Right cardiac atrium (tissue), 5 donors: ENCODE measurements around the gene ADIPOQ. TPM values are rescaled to one million over a fixed set of nuclear protein-coding genes. Genes with fewer than 3 reads are reported as not detected.

Experiments used
- ATAC-seq, 2 donors: fragments of 200-7000 bp; cut with Tn5 transposase; one replicate each; pipeline versions ENCODE4 v1.8.0 to v1.9.1; 2020; ENCODE audit warnings: moderate library complexity in 2 of 2, mild to moderate bottlenecking in 1 of 2
- DNase-seq, 3 donors: peaks; one replicate each; pipeline ENCODE4 v3.0.0-alpha.2; 2020
- H3K27ac ChIP-seq: one replicate; pipeline ENCODE4 v1.5.1; 2013; ENCODE audit warnings: mild to moderate bottlenecking, low read length, control low read depth, moderate library complexity
- H3K27me3 ChIP-seq: one replicate; pipeline ENCODE4 v1.6.1; 2013; ENCODE audit not compliant: control insufficient read depth, insufficient read depth
- H3K4me1 ChIP-seq: one replicate; pipeline ENCODE4 v1.6.1; 2013; ENCODE audit warnings: low read length; ENCODE audit not compliant: control insufficient read depth, insufficient read depth
- H3K4me3 ChIP-seq: one replicate; pipeline ENCODE4 v1.5.1; 2013; ENCODE audit warnings: low read length, control low read depth
- H3K9me3 ChIP-seq: one replicate; pipeline ENCODE4 v1.6.1; 2013; ENCODE audit warnings: low read length; ENCODE audit not compliant: control insufficient read depth
- WGBS: extraction: QIAGEN DNeasy Blood & Tissue Kit; methylation state at CpG from one replicate; pipeline ENCODE4 v1.1.7; 2013; 5-methylcytosine and 5-hydroxymethylcytosine counted together
- intact Hi-C, 4 donors: fragments of 100-400 bp; cut with DNase I; formaldehyde crosslinking; loops; one replicate each; pipeline versions ENCODE4 v1.11.0 to v1.14.0; 2022 to 2023
- polyA plus RNA-seq: library from polyadenylated mRNA; stranded (reverse); fragments of 200-250 nt; gene quantifications from one replicate; pipeline ENCODE4 v1.2.3, GENCODE V29; 2013
- total RNA-seq, 4 donors: library from RNA; stranded (reverse); fragmentation: NEBNext Ultra II Directional; extraction: Animal tissue kit (Norgen Biotek cat#: 25700); gene quantifications; one replicate each; pipeline ENCODE4 v1.2.1, GENCODE V29; 2021
- donor health status: healthy with polysubstance abuse.
- donor health status: DM: no; HTN: yes; CAD: no.
- donor health status: DM: no; HTN: no; CAD: no.
- donor health status: DM: no; HTN: yes; CAD: no; lungs with severe emphysema.
- donor health status: DM: yes; HTN: yes; CAD: no.

ADIPOQ gene
- total and polyA plus RNA-seq, 5 donors, result 0.28 to 24.2 (median 1.1) TPM

DNA sequence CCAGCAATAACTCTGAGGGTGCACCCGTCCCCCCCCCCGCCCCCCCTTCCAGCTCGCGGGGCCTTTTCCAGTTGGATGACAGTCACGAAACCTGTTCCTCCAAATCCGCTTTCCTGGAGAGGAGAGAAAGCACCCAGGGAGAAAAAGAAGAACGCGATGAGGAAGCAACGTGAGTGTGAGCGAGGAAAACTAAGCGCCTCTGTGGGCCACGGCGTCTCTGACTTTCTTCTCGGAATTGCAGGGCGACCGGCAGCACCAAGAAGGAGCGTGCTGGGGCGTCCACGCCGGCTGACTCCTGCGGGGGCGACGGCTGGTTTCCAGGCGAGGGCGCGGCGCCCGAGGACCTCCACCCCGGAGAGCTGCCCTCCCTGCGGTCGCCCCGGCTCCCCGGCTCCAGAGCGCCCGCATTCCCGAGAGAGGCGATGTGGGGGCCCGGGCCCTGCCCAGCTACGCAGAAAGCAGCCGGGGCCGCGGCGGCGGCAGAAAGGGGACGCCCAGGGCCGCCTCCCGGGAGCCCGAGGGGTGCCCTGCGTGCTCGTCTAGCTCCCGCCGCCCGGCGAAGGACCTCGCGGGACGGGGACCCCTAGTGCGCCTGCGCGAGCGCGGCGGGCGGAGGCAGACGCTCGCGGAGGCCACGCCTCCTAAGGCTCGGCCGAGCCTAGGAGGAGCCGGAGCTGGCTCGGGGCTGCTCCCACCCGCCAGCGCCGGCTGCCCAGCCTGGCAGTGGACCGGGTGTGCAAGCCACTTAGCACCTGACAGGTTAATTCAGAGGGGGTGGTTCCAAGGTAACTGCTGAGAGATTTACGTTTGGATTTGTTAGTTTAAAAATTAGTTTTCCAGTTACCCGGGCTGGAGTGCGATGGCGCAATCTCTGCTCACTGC lies 15.3 kb upstream of the ADIPOQ start:
- H3K27ac ChIP-seq, result no peak overlapping the region
- 2% methylated on average over 80 of the region's 80 CpGs for WGBS
- no peaks in the 10 kb centered on the region for H3K9me3 ChIP-seq
- peak overlapping the region; percentile 87 for H3K4me3 ChIP-seq
- intact Hi-C loops, result no loop called here
- DNase-seq (peak; percentile 85 to 94 (median 93)), ATAC-seq (peak; percentile 94 to 95)
- H3K4me1 ChIP-seq, result no peaks in the 10 kb centered on the region
- H3K27me3 ChIP-seq, result no peaks in the 10 kb centered on the region

DNA sequence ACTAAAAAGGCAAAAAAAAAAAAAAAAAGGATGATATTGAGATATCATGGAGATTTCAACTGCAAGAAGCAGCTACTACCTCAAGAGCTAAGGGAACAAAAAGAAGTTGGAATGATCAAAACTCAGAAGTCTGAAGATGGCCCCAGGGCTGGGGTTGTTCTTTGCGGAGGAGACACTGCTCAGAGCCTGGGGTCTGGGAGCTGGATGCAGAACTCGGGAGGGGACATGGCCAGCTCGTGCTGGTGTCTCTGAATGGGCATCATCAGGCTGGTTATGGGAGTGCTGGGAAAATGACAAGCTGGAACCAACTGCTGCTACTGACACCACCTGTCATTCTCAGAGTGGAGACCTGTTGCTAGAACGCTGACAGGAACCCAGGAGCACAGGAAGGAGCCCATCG lies 14.2 kb upstream of the ADIPOQ start:
- Histone ChIP-seq H3K9me3 (no peaks in the 10 kb centered on the region), H3K4me1 (no peaks in the 10 kb centered on the region), H3K27ac (no peak overlapping the region), H3K4me3 (no peak overlapping the region), H3K27me3 (no peaks in the 10 kb centered on the region)
- no peak for ATAC-seq
- no peak for DNase-seq
- 24% methylated on average over 5 of the region's 5 CpGs for WGBS
- intact Hi-C loops, result no loop called here

DNA sequence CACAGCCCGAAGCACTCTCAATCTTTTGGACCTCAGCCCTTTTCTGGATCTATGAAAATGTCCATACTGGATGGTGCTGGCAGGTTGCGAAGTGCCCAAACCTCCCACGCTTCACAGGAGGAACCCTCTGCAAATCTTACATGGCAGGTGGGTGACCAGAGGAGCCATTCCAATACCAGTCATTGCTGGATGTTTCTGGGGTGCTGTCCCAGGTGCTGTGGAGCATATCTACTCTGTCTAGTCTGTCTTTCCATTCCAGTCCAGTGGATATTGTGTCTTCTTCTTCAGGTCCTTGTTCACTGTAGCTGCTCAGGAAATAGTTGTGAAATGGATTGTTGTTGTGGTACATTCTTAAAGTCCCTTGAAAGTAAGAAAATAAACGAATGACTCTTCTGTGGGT lies 10.7 kb upstream of the ADIPOQ start:
- ATAC-seq (no peak), DNase-seq (no peak)
- intact Hi-C loops, result no loop called here
- Histone ChIP-seq H3K27me3 (peaks cover 2% of the 10 kb centered on the region), H3K4me1 (no peaks in the 10 kb centered on the region), H3K27ac (no peak overlapping the region), H3K4me3 (no peak overlapping the region), H3K9me3 (no peaks in the 10 kb centered on the region)
- WGBS, result 80% methylated on average over 4 of the region's 4 CpGs

DNA sequence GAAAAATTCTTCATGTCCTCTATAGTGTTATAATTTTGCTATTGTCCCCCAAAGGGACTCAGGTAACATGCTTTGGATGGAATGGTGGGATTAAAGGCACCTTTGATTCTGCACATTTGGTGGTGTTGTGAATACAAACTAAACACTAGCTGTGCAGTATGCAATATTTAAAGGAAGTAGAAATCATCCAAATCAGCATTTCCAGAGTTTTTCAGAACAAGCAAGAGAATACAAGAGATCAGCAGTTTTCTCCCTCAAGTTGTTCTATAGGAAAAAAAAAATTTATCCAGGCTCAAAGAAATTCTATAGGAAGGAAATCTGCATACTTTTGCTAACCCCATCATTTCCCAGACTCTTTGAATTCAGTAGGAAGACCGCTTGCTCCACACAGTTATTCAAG lies 10.2 kb upstream of the ADIPOQ start:
- Histone ChIP-seq H3K27ac (no peak overlapping the region), H3K27me3 (peaks cover 2% of the 10 kb centered on the region), H3K4me1 (no peaks in the 10 kb centered on the region), H3K9me3 (no peaks in the 10 kb centered on the region), H3K4me3 (no peak overlapping the region)
- DNase-seq, result no peak
- WGBS, result 89% methylated on average over 1 of the region's 1 CpG
- intact Hi-C loops, result no loop called here
- ATAC-seq, result no peak

DNA sequence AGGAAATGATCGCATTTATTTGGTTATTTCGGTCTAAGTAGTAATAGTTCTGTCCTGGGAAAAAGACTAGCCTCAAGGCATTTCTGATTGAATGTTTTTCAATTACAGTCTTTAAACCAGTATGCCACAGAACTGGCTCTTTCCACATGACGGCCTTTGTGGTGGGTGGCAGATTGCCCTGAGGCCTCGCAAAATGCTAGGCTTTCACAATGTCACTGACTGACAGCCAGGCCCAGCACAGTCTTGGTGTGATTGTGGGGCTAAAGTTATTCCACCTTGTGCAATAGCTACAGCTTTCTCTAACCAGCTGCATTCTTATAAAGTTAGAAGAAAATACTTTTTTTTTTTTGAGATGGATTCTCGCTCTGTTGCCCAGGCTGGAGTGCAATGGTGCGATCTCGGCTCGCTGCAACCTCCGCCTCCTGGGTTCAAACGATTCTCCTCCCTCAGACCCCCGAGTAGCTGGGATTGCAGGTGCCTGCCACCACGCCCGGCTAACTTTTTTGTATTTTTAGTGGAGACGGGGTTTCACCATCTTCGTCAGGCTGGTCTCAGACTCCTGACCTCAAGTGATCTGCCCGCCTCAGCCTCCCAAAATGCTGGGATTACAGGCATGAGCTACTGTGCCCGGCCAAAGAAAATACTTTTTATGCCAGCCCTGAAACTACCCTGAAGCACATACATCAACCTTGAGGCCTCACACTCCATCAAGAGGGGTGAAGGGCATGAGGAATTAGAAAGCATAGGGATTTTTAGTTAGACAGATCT lies 2.5 kb upstream of the ADIPOQ start:
- H3K27me3 ChIP-seq, result no peaks in the 10 kb centered on the region
- H3K4me3 ChIP-seq, result no peak overlapping the region
- 91% methylated on average over 17 of the region's 17 CpGs for WGBS
- no peaks in the 10 kb centered on the region for H3K4me1 ChIP-seq
- no peak overlapping the region for H3K27ac ChIP-seq
- intact Hi-C loops, result no loop called here
- peak in 1 of 2 donors; percentile 24 for ATAC-seq
- H3K9me3 ChIP-seq, result no peaks in the 10 kb centered on the region
- no peak for DNase-seq

DNA sequence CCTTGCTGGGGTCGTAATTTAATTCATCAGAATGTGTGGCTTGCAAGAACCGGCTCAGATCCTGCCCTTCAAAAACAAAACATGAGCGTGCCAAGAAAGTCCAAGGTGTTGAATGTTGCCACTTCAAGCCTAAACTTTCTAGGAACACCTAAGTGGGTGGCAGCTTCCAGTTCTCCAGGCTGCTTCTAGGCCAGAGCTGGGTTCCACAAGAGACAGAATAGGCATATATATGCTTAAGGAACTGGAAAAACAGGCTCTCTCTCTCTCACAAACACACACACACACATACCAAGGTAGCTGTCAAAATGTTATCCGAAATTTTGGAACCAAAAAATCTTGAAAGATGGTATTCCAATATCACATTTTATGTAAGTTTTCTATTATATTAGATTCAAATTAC lies 890 bp upstream of the ADIPOQ start:
- ATAC-seq (no peak), DNase-seq (no peak)
- no peak overlapping the region for H3K27ac ChIP-seq
- H3K4me1 ChIP-seq, result no peaks in the 10 kb centered on the region
- intact Hi-C loops, result no loop called here
- no peaks in the 10 kb centered on the region for H3K27me3 ChIP-seq
- H3K9me3 ChIP-seq, result no peaks in the 10 kb centered on the region
- no peak overlapping the region for H3K4me3 ChIP-seq
- WGBS, result 73% methylated on average over 4 of the region's 4 CpGs

DNA sequence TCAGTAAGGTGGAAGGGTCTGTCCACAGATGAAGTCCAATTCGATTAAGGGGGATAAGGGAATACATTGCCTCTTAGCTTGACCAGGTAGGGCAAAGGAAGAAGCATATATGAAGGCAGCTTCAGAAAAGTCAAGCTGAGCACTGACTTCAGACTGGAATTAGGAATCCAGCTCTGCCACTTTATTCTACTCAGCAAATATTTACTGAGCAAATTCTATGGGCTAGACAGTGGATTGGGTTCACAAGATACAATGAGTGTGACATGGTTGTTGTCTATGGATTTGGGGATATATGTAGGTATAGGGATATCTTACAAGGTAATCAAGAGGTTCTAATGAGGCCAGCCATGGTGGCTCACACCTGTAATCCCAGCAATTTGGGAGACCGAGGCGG lies 526 bp downstream of the ADIPOQ start:
- H3K4me3 ChIP-seq, result no peak overlapping the region
- 93% methylated on average over 3 of the region's 3 CpGs for WGBS
- H3K27me3 ChIP-seq, result no peaks in the 10 kb centered on the region
- DNase-seq, result no peak
- intact Hi-C loops, result no loop called here
- no peaks in the 10 kb centered on the region for H3K9me3 ChIP-seq
- no peak for ATAC-seq
- H3K27ac ChIP-seq, result no peak overlapping the region
- H3K4me1 ChIP-seq, result no peaks in the 10 kb centered on the region

DNA sequence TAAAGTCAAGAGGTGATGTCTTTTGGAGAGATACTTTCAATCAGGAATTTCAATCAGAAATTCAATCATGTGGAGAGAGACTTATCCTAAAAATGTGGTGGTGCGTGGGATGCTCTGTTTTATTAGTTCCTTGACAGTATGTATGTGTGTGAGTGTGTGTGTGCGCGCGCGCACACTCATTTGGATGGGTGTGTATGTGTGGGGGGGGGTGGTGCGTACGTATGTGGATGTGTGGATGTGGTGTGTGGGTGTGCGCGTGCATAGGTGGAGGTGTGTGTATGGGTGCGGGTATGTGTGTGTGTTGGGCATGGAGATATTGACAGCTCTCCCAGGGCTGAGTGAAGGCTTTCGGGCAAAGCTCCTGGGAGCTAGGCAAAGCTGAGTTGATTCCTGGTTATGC lies 2.4 kb downstream of the ADIPOQ start:
- H3K4me3 ChIP-seq, result no peak overlapping the region
- no peak overlapping the region for H3K27ac ChIP-seq
- H3K9me3 ChIP-seq, result no peaks in the 10 kb centered on the region
- H3K4me1 ChIP-seq, result no peaks in the 10 kb centered on the region
- ATAC-seq (peak in 1 of 2 donors; percentile 25), DNase-seq (no peak)
- H3K27me3 ChIP-seq, result no peaks in the 10 kb centered on the region
- WGBS, result 91% methylated on average over 11 of the region's 11 CpGs
- intact Hi-C loops, result loop anchor here in 2 of 4 donors (5.0 kb wide), 2 partner anchors 87 to 322 kb away; partner anchors contain the start of gene ST6GAL1 (in 1 of the 2)

DNA sequence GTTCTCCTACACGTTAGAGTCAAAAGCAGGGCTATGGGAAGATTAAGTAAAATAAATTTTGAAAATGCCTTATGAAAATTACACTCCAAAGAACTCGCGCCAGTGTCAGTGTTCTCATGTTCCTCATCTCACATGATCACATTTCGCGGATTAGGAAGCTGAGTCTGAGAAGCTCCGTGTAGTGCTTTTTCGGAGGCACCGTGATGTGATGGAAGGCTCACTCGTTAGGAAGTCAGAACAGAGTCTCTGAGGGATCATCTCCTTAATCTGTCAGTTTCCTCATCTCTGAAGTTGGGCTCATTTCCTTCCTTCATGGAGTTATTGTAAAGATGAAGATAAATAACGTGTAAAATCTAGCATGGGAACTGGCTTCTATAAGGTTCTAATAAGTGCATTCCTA lies 3.2 kb downstream of the ADIPOQ start:
- Histone ChIP-seq H3K4me1 (no peaks in the 10 kb centered on the region), H3K4me3 (no peak overlapping the region), H3K27me3 (no peaks in the 10 kb centered on the region), H3K9me3 (no peaks in the 10 kb centered on the region), H3K27ac (no peak overlapping the region)
- 74% methylated on average over 10 of the region's 10 CpGs for WGBS
- intact Hi-C loops, result loop anchor here in 2 of 4 donors (5.0 kb wide), 2 partner anchors 87 to 322 kb away; partner anchors contain the start of gene ST6GAL1 (in 1 of the 2)
- no peak for ATAC-seq
- no peak for DNase-seq

DNA sequence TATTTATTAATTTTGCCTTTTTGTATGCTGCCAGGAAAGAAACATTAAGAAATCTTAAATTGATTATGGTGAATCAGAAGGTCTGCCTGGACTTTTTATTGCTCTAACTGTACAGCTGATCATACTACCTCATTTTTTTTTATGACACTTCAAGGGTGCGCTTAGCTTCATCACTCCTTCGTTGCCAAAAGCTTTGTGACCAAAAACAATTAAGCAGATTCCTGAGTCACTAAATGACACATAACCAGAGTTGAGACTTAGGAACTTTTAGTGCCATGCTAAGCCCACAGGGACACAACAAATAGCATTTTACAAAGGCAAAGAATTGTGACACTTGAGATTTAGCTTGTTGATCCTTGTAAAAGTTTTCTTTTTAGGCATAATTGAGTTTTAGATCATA lies 4.9 kb downstream of the ADIPOQ start:
- no peak for DNase-seq
- Histone ChIP-seq H3K27ac (no peak overlapping the region), H3K9me3 (no peaks in the 10 kb centered on the region), H3K4me3 (no peak overlapping the region), H3K27me3 (no peaks in the 10 kb centered on the region), H3K4me1 (no peaks in the 10 kb centered on the region)
- 69% methylated on average over 2 of the region's 2 CpGs for WGBS
- intact Hi-C loops, result loop anchor here in 2 of 4 donors (5.0 kb wide), 2 partner anchors 85 to 320 kb away; partner anchors contain the start of gene ST6GAL1 (in 1 of the 2)
- no peak for ATAC-seq

DNA sequence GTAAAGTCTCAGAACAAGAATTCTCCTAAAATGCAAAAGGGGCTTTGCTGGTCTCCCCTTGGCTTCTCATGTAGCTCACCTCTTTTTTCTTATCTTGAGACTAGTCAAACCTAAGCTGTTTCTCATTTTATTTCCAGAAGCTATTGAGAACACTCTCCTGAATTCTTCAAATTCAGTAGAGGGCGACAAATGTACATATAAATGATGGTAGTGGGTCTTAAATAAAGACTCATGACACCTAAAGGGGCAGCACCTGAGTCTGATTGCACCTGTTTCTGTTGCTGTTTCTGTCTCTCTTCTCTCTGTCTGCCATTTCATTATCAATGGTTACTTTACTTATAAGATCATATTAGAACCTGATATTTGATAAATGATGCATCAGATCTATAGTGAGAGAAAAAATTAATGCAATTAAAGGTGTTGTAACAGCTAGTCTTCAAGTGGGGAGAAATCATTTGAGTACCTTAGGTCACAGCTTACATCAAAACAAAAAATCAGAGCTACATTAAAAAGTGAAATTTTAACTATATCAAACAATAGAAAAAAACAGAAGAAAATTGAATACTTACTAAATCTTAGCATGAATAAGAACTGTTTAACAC lies 7.0 kb downstream of the ADIPOQ start:
- no peak overlapping the region for H3K4me3 ChIP-seq
- no peaks in the 10 kb centered on the region for H3K4me1 ChIP-seq
- no peak for DNase-seq
- 5% methylated on average over 1 of the region's 1 CpG for WGBS
- H3K9me3 ChIP-seq, result no peaks in the 10 kb centered on the region
- peak in 1 of 2 donors; percentile 67 for ATAC-seq
- H3K27ac ChIP-seq, result no peak overlapping the region
- H3K27me3 ChIP-seq, result no peaks in the 10 kb centered on the region
- intact Hi-C loops, result loop anchor here in 2 of 4 donors (2.0 to 5.0 kb wide), 3 partner anchors 83 to 318 kb away; partner anchors contain the start of gene ST6GAL1 (in 1 of the 2)
